HCT116 (cell line): ENCODE results near the gene CES4A. TPM values are rescaled to one million over a fixed set of nuclear protein-coding genes. Genes with fewer than 3 reads are reported as not detected.

Experiments
- ATAC-seq: fragments of 200-7000 bp; cut with Tn5 transposase; 2 replicates; pipeline ENCODE4 v1.9.1; 2020; ENCODE audit warnings: mild to moderate bottlenecking, moderate library complexity
- BruUV-seq: library from RNA; stranded (reverse); fragments of 400-500 nt; replicated peaks from 2 replicates; lab custom pipeline; 2021; lab: Mats Ljungman, UMichigan
- CTCF ChIA-PET: fragments of 300-600 bp; sonication (Branson Sonifier 250); formaldehyde crosslinking; loops from one replicate; lab custom pipeline; 2021; ENCODE audit warnings: antibody characterized with exemption; lab: Charles Lee
- POLR2A ChIA-PET: fragments of 300-600, 350-600 bp; sonication (Branson Sonifier 250); formaldehyde crosslinking; loops from one replicate; lab custom pipeline; 2021; ENCODE audit warnings: antibody characterized with exemption; lab: Charles Lee
- RAD21 ChIA-PET, 2 experiments: fragments of 300-600 bp; sonication (Branson Sonifier 250); formaldehyde crosslinking; loops; one replicate each; lab custom pipeline; 2023; ENCODE audit warnings: low total read pairs in 2 of 2; ENCODE audit not compliant: uncharacterized antibody in 2 of 2, unreplicated experiment in 2 of 2, low non-redundant PET in 1 of 2; lab: Charles Lee
- DNase-seq: peaks from one replicate; pipeline ENCODE4 v3.0.0-alpha.2; 2010; ENCODE audit warnings: low read depth, low spot score
- H2AFZ ChIP-seq: fragments of 200-600 bp; shearing (Covaris generic), sonication (generic); 2 replicates; pipeline ENCODE4 v1.6.1; 2017; ENCODE audit warnings: low read depth, mixed run types, mixed read lengths, antibody characterized with exemption, low read length; ENCODE audit not compliant: poor library complexity, severe bottlenecking
- H3K27ac ChIP-seq: 2 replicates; pipeline ENCODE4 v1.5.1; 2012; ENCODE audit warnings: low read depth, low read length
- H3K27me3 ChIP-seq: fragments of 200-600 bp; sonication (generic); 2 replicates; pipeline ENCODE4 v1.6.1; 2016; ENCODE audit warnings: mixed run types, low read length, mixed read lengths; ENCODE audit not compliant: insufficient read depth
- H3K36me3 ChIP-seq, 2 experiments: fragments of 200-500 bp in 1 of 2; fragments of 200-600 bp in 1 of 2; sonication (Bioruptor generic) in 1 of 2; sonication (generic) in 1 of 2; 2 replicates each; pipeline versions ENCODE4 v1.5.1 to v1.6.1; 2014 to 2016; ENCODE audit warnings: low read length in 2 of 2, inconsistent platforms in 1 of 2, mixed read lengths in 1 of 2, mixed run types in 1 of 2; ENCODE audit not compliant: insufficient read depth in 2 of 2, control insufficient read depth in 1 of 2
- H3K4me1 ChIP-seq, 2 experiments: fragments of 200-600 bp in 1 of 2; sonication (generic) in 1 of 2; 2 replicates each; pipeline versions ENCODE4 v1.5.1 to v1.6.1; 2012 to 2017; ENCODE audit warnings: low read length in 2 of 2, inconsistent platforms in 1 of 2, mild to moderate bottlenecking in 1 of 2, mixed read lengths in 1 of 2, mixed run types in 1 of 2, moderate library complexity in 1 of 2; ENCODE audit not compliant: insufficient read depth in 2 of 2, control insufficient read depth in 1 of 2
- H3K4me2 ChIP-seq: fragments of 200-600 bp; sonication (generic); 2 replicates; pipeline ENCODE4 v1.6.1; 2017; ENCODE audit warnings: mixed run types, low read length, mixed read lengths
- H3K4me3 ChIP-seq, 2 experiments: fragments of 200-600 bp in 1 of 2; sonication (generic) in 1 of 2; replicated peaks in 1 of 2; 2 replicates each; pipeline ENCODE4 v1.5.1; 2011 to 2016; ENCODE audit warnings: low read length in 2 of 2, control low read depth in 1 of 2, low read depth in 1 of 2, mild to moderate bottlenecking in 1 of 2, mixed read lengths in 1 of 2, mixed run types in 1 of 2
- H3K79me2 ChIP-seq: fragments of 200-600 bp; sonication (generic); 2 replicates; pipeline ENCODE4 v1.6.1; 2017; ENCODE audit warnings: mild to moderate bottlenecking, mixed run types, low read length, moderate library complexity, mixed read lengths; ENCODE audit not compliant: insufficient read depth
- H3K9ac ChIP-seq: fragments of 200-600 bp; sonication (generic); 2 replicates; pipeline ENCODE4 v1.6.1; 2016; ENCODE audit warnings: low read length, mixed read lengths
- H3K9me2 ChIP-seq: fragments of 200-600 bp; sonication (generic), shearing (Covaris generic); 2 replicates; pipeline ENCODE4 v1.6.1; 2017; ENCODE audit warnings: mixed run types, mild to moderate bottlenecking, moderate library complexity; ENCODE audit not compliant: insufficient read depth
- H3K9me3 ChIP-seq, 2 experiments: fragments of 200-500 bp in 1 of 2; fragments of 200-600 bp in 1 of 2; sonication (Bioruptor generic) in 1 of 2; sonication (generic) in 1 of 2; 2 replicates each; pipeline ENCODE4 v1.6.1; 2014 to 2017; ENCODE audit warnings: low read length in 2 of 2, mixed read lengths in 2 of 2, inconsistent platforms in 1 of 2, low read depth in 1 of 2, mild to moderate bottlenecking in 1 of 2, mixed run types in 1 of 2, moderate library complexity in 1 of 2; ENCODE audit not compliant: control insufficient read depth in 1 of 2, insufficient read depth in 1 of 2
- H4K20me1 ChIP-seq: fragments of 200-600 bp; sonication (generic), shearing (Covaris generic); 2 replicates; pipeline ENCODE4 v1.6.1; 2017; ENCODE audit warnings: mixed run types, mild to moderate bottlenecking, moderate library complexity; ENCODE audit not compliant: insufficient read depth
- CBX3 ChIP-seq: IDR thresholded peaks from 2 replicates; pipeline ENCODE4 v1.6.1; 2012; ENCODE audit warnings: low read depth
- CEBPB ChIP-seq: IDR thresholded peaks from 2 replicates; pipeline ENCODE4 v1.6.1; 2012; ENCODE audit warnings: low read depth
- POLR2A ChIP-seq: IDR thresholded peaks from 2 replicates; pipeline ENCODE4 v1.7.0; 2011; ENCODE audit warnings: borderline replicate concordance; ENCODE audit not compliant: insufficient read depth, insufficient read length; ENCODE audit errors: extremely low read depth
- POLR2AphosphoS5 ChIP-seq: IDR thresholded peaks from 2 replicates; pipeline ENCODE4 v1.6.1; 2011; ENCODE audit warnings: mild to moderate bottlenecking, low read depth, low read length, moderate library complexity
- RAD21 ChIP-seq: IDR thresholded peaks from 2 replicates; pipeline ENCODE4 v1.6.1; 2012; ENCODE audit warnings: low read depth, mild to moderate bottlenecking
- REST ChIP-seq: IDR thresholded peaks from 2 replicates; pipeline ENCODE4 v1.6.1; 2012; ENCODE audit warnings: low read depth
- SP1 ChIP-seq: IDR thresholded peaks from 2 replicates; pipeline ENCODE4 v1.6.1; 2012; ENCODE audit warnings: low read depth
- YY1 ChIP-seq: IDR thresholded peaks from 2 replicates; pipeline ENCODE4 v1.6.1; 2011; ENCODE audit warnings: low read length, low read depth, moderate library complexity, mild to moderate bottlenecking; ENCODE audit not compliant: insufficient replicate concordance; ENCODE audit errors: extremely low read depth
- ZBTB33 ChIP-seq: IDR thresholded peaks from 2 replicates; pipeline ENCODE4 v1.6.1; 2011; ENCODE audit warnings: mild to moderate bottlenecking, low read length, moderate library complexity; ENCODE audit not compliant: insufficient replicate concordance; ENCODE audit errors: extremely low read depth
- ZFX ChIP-seq: fragments of 450-650 bp; IDR thresholded peaks from 2 replicates; pipeline ENCODE4 v1.6.1; 2017
- ZNF274 ChIP-seq: fragments of 200-500 bp; sonication (Bioruptor generic); IDR thresholded peaks from 2 replicates; pipeline ENCODE4 v1.6.1; 2014; ENCODE audit warnings: mild to moderate bottlenecking, low read depth, low read length, inconsistent platforms
- intact Hi-C: fragments of 100-400 bp; cut with micrococcal nuclease; formaldehyde crosslinking; loops from 2 replicates; pipeline ENCODE4 v1.10.0; 2022
- total RNA-seq: library from RNA; stranded (reverse); gene quantifications from one replicate; pipeline ENCODE4 v1.2.1, GENCODE V29; 2021; ENCODE audit not compliant: unreplicated experiment

The CES4A gene
- total RNA-seq, 1 experiment from 2014 or later, result not detected

DNA sequence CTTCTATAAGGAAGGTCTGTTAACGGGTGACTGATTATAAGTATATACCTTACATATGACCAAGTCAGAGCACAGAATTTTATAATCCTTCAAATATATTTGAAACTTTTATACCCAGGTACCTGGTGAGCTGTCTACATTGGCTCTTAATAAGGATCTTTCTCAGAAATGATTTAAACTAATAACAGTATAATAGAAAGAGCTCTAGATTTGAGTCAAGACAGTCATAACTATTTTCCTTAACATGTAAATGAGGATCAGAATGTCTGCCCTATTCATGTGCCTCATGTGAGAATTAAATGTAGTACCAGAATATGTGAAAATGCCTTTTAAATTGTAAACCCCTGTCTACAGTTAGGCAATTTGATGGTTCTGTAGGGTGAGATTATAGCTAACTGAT lies 55.0 kb downstream of the CES4A start (continued):
- TF ChIP-seq ZBTB33 (no peak), CBX3 (no peak), POLR2A (no peak), CEBPB (no peak), ZNF274 (no peak), RAD21 (no peak), REST (no peak), ZFX (no peak)
- TF ChIP-seq, all 23 proteins: peak for 0

DNA sequence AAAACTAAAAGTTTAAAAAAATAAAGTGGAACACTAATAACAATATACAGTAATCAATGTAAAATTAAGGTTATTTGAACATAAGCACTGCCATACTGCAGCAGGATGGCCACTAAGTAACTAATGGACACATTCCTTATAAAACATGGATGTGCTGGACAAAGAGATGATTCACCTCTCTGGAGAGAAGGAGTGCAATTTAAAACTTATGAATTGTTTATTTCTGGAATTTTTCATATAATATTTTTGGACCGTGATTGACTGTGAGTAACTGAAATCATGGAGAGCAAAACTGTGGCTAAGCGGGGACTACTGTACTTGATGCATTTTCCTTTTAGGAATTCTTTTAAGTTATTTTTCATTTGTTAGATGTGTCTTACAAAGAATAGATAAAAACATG lies 62.4 kb downstream of the CES4A start:
- RAD21 ChIA-PET, result no interaction called here
- Histone ChIP-seq H3K9me2 (no peaks in the 10 kb centered on the region), H3K27ac (no peak overlapping the region), H3K4me1 (peaks cover 0 to 8% of the 10 kb centered on the region in 2 experiments; a peak in 2 of 4 replicates), H3K9me3 (no peaks in the 10 kb centered on the region), H3K4me3 (no peak overlapping the region), H3K36me3 (0 out of 4 replicates have a peak, but pooled peaks cover 4 to 5% of the 10 kb centered on the region in 2 experiments), H3K27me3 (no peaks in the 10 kb centered on the region), H3K9ac (no peak overlapping the region), H3K4me2 (no peak overlapping the region), H3K79me2 (peaks cover 90% of the 10 kb centered on the region), H4K20me1 (peaks cover 16% of the 10 kb centered on the region; the same call in 1 of the 2 replicates), H2AFZ (no peak overlapping the region)
- TF ChIP-seq ZBTB33 (no peak), POLR2AphosphoS5 (no peak), RAD21 (no peak), SP1 (no peak), ZNF274 (no peak), POLR2A (no peak), YY1 (no peak)
- POLR2A ChIA-PET, result no interaction called here
- no TSS peak for BruUV-seq
- DNase-seq (no peak), ATAC-seq (no peak)
- intact Hi-C loops, result no loop called here
- CTCF ChIA-PET, result no interaction called here
